Trophoblast cell (in vitro differentiated cells and primary cell): ENCODE results near the gene RGS10.
A peak's percentile ranks its signal among the peaks of the same experiment; 100 is the strongest.
"Not testable (repeated sequence)": the region's sequence is repeated elsewhere in the genome, so short reads cannot be mapped to it uniquely, and the experiment has no call there.

Source experiments
- DNase-seq, 2 donors: peaks; one replicate each; pipeline ENCODE4 v3.0.0-alpha.2; 2016
- H2AFZ ChIP-seq: 2 replicates; pipeline ENCODE4 v1.6.1; 2013; ENCODE audit warnings: low read length, moderate library complexity, mild to moderate bottlenecking; ENCODE audit not compliant: insufficient read depth, poor library complexity
- H2AK5ac ChIP-seq: 2 replicates; pipeline ENCODE4 v1.6.1; 2013; ENCODE audit warnings: mild to moderate bottlenecking, low read length
- H2BK120ac ChIP-seq: 2 replicates; pipeline ENCODE4 v1.6.1; 2013; ENCODE audit warnings: low read length, mild to moderate bottlenecking, moderate library complexity; ENCODE audit not compliant: insufficient read depth, poor library complexity
- H2BK12ac ChIP-seq: 2 replicates; pipeline ENCODE4 v1.6.1; 2013; ENCODE audit warnings: mild to moderate bottlenecking, low read length, moderate library complexity
- H2BK5ac ChIP-seq: 2 replicates; pipeline ENCODE4 v1.6.1; 2013; ENCODE audit warnings: low read length, low read depth, moderate library complexity, mild to moderate bottlenecking; ENCODE audit not compliant: poor library complexity
- H3K14ac ChIP-seq: 2 replicates; pipeline ENCODE4 v1.6.1; 2013; ENCODE audit warnings: mild to moderate bottlenecking, low read length
- H3K18ac ChIP-seq: 2 replicates; pipeline ENCODE4 v1.6.1; 2013; ENCODE audit warnings: mild to moderate bottlenecking, low read length
- H3K23ac ChIP-seq: 2 replicates; pipeline ENCODE4 v1.6.1; 2013; ENCODE audit warnings: low read length
- H3K27ac ChIP-seq: 2 replicates; pipeline ENCODE4 v1.5.1; 2013; ENCODE audit warnings: low read depth, mild to moderate bottlenecking, inconsistent platforms, low read length, moderate library complexity
- H3K27me3 ChIP-seq: 2 replicates; pipeline ENCODE4 v1.6.1; 2013; ENCODE audit warnings: inconsistent platforms, mild to moderate bottlenecking, low read length, moderate library complexity; ENCODE audit not compliant: insufficient read depth
- H3K36me3 ChIP-seq, 2 experiments: 1 replicate in 1 of 2; 2 replicates in 1 of 2; pipeline ENCODE4 v1.6.1; 2013; ENCODE audit warnings: low read length in 2 of 2, mild to moderate bottlenecking in 2 of 2, moderate library complexity in 1 of 2; ENCODE audit not compliant: insufficient read depth in 2 of 2, control insufficient read depth in 1 of 2
- H3K4ac ChIP-seq: 2 replicates; pipeline ENCODE4 v1.6.1; 2013; ENCODE audit warnings: low read depth, mild to moderate bottlenecking, low read length, moderate library complexity
- H3K4me1 ChIP-seq, 2 experiments: 1 replicate in 1 of 2; 2 replicates in 1 of 2; pipeline ENCODE4 v1.6.1; 2013; ENCODE audit warnings: low read length in 2 of 2, mild to moderate bottlenecking in 2 of 2, moderate library complexity in 1 of 2; ENCODE audit not compliant: insufficient read depth in 2 of 2, control insufficient read depth in 1 of 2
- H3K4me2 ChIP-seq: 2 replicates; pipeline ENCODE4 v1.6.1; 2013; ENCODE audit warnings: inconsistent platforms, mild to moderate bottlenecking, low read length, moderate library complexity
- H3K4me3 ChIP-seq: 2 replicates; pipeline ENCODE4 v1.5.1; 2013; ENCODE audit warnings: mild to moderate bottlenecking, low read depth, low read length, inconsistent platforms
- H3K79me1 ChIP-seq: one replicate; pipeline ENCODE4 v1.6.1; 2013; ENCODE audit warnings: low read length
- H3K79me2 ChIP-seq: 2 replicates; pipeline ENCODE4 v1.6.1; 2013; ENCODE audit warnings: low read length, mild to moderate bottlenecking; ENCODE audit not compliant: control insufficient read depth, insufficient read depth, poor library complexity
- H3K9ac ChIP-seq: 2 replicates; pipeline ENCODE4 v1.6.1; 2013; ENCODE audit warnings: mild to moderate bottlenecking, low read length
- H3K9me3 ChIP-seq: 2 replicates; pipeline ENCODE4 v1.6.1; 2013; ENCODE audit warnings: low read depth, mild to moderate bottlenecking, control low read depth, inconsistent platforms, low read length; ENCODE audit not compliant: insufficient read depth
- H4K12ac ChIP-seq: 2 replicates; pipeline ENCODE4 v1.6.1; 2013; ENCODE audit warnings: low read depth, mild to moderate bottlenecking, low read length, moderate library complexity
- H4K8ac ChIP-seq: 2 replicates; pipeline ENCODE4 v1.6.1; 2013; ENCODE audit warnings: low read depth, mild to moderate bottlenecking, low read length, moderate library complexity
- H4K91ac ChIP-seq: one replicate; pipeline ENCODE4 v1.6.1; 2013; ENCODE audit warnings: low read depth, mild to moderate bottlenecking, low read length, moderate library complexity
- WGBS: extraction: QIAGEN DNeasy Blood & Tissue Kit; methylation state at CpG from one replicate; pipeline ENCODE4 v1.1.7; 2013; ENCODE audit warnings: missing lambda C conversion rate; ENCODE audit not compliant: insufficient read length, insufficient coverage; ENCODE audit errors: extremely low coverage; 5-methylcytosine and 5-hydroxymethylcytosine counted together

RGS10 gene

GRCh38 chr10:119535305-119535704 is 7.2 kb downstream of the RGS10 start:
- Histone ChIP-seq H3K14ac (no peak overlapping the region), H3K4me1 (no peaks in the 10 kb centered on the region), H3K9ac (no peak overlapping the region), H4K12ac (no peak overlapping the region), H3K27me3 (no peaks in the 10 kb centered on the region), H2BK5ac (no peak overlapping the region), H2BK12ac (no peak overlapping the region), H2BK120ac (no peak overlapping the region), H4K8ac (no peak overlapping the region), H3K4me3 (no peak overlapping the region), H3K4ac (no peak overlapping the region), H2AFZ (no peak overlapping the region), H3K79me1 (no peaks in the 10 kb centered on the region), H3K9me3 (no peaks in the 10 kb centered on the region), H2AK5ac (no peak overlapping the region), H3K27ac (no peak overlapping the region), H3K18ac (no peak overlapping the region), H4K91ac (no peak overlapping the region), H3K79me2 (no peaks in the 10 kb centered on the region), H3K36me3 (no peaks in the 10 kb centered on the region), H3K23ac (no peak overlapping the region), H3K4me2 (no peak overlapping the region)
- WGBS: no CpG with 5 or more reads among the region's 3 CpGs
- DNase-seq: no peak

DNA sequence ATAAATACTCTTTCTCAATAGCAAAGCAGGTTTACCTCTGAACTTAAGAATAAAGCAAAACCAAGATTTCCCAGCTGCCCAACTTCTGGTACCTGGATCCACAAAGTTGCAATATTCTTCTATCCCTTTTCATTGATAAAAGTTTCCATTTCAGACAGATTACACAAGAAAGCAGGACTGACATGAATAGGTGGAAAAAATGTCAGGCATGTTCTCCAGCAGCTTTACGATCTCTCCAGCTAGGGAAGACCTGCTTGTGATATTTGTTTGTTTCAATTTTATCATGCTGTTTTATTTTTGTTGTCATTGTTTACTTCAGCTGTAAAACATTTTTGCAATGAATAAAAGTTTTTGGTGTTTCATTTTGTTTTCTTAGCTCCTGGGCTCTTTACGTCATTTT is 9.0 kb downstream of the RGS10 start:
- Histone ChIP-seq H3K27ac (no peak overlapping the region), H3K79me1 (no peaks in the 10 kb centered on the region), H3K27me3 (no peaks in the 10 kb centered on the region), H4K91ac (no peak overlapping the region), H2BK120ac (no peak overlapping the region), H3K18ac (no peak overlapping the region), H2AFZ (no peak overlapping the region), H4K12ac (no peak overlapping the region), H2AK5ac (no peak overlapping the region), H3K14ac (no peak overlapping the region), H3K4me2 (no peak overlapping the region), H3K36me3 (no peaks in the 10 kb centered on the region), H2BK12ac (no peak overlapping the region), H3K79me2 (no peaks in the 10 kb centered on the region), H3K23ac (no peak overlapping the region), H3K4ac (no peak overlapping the region), H3K9me3 (no peaks in the 10 kb centered on the region), H3K4me3 (no peak overlapping the region), H4K8ac (no peak overlapping the region), H2BK5ac (no peak overlapping the region), H3K4me1 (no peaks in the 10 kb centered on the region), H3K9ac (no peak overlapping the region)
- WGBS: no CpG with 5 or more reads among the region's 2 CpGs
- peak; percentile 37 to 85 for DNase-seq

GRCh38 chr10:119532791-119533190 is 9.7 kb downstream of the RGS10 start:
- not testable (repeated sequence) for H3K4ac ChIP-seq, H3K23ac ChIP-seq, H3K14ac ChIP-seq, H2AK5ac ChIP-seq, H2BK5ac ChIP-seq, H2BK12ac ChIP-seq, H4K91ac ChIP-seq, H2BK120ac ChIP-seq, H4K12ac ChIP-seq, H3K36me3 ChIP-seq, H3K9ac ChIP-seq, H3K79me1 ChIP-seq, H3K4me3 ChIP-seq, H3K4me1 ChIP-seq, H3K18ac ChIP-seq, H3K4me2 ChIP-seq, H3K79me2 ChIP-seq, H3K9me3 ChIP-seq, H3K27me3 ChIP-seq, H3K27ac ChIP-seq, H4K8ac ChIP-seq, H2AFZ ChIP-seq
- WGBS: no CpG with 5 or more reads among the region's 8 CpGs
- DNase-seq: peak; percentile 67 to 73

DNA sequence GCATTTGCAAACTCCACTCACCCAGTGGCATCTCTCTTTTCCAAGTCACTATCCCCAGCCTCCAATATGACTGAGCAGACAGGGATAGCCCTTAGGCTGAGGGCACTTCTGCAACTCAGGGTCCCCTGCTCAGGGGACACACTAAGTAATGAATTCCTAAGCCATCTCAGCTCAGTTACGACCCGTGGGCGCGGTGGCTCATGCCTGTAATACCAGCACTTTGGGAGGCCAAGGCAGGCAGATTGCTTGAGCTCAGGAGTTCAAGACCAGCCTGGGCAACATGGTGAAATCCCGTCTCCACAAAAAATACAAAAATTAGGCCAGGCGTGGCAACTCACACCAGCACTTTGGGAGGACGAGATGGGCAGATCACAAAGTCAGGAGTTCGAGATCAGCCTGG is 10.3 kb downstream of the RGS10 start:
- H2BK5ac ChIP-seq, H3K79me2 ChIP-seq, H3K79me1 ChIP-seq, DNase-seq, H2AK5ac ChIP-seq, H3K4me2 ChIP-seq, H3K27ac ChIP-seq, H3K18ac ChIP-seq, H3K4me1 ChIP-seq, H4K91ac ChIP-seq, H4K12ac ChIP-seq, H3K14ac ChIP-seq, H3K27me3 ChIP-seq, H3K4ac ChIP-seq, H3K36me3 ChIP-seq, H4K8ac ChIP-seq, H3K23ac ChIP-seq, H3K4me3 ChIP-seq, H3K9me3 ChIP-seq, H3K9ac ChIP-seq, H2AFZ ChIP-seq, H2BK12ac ChIP-seq, H2BK120ac ChIP-seq: not testable (repeated sequence)
- WGBS: no CpG with 5 or more reads among the region's 8 CpGs
